ENCODE measurements around the gene VCX2.
"Not testable (repeated sequence)": the region's sequence is repeated elsewhere in the genome, so short reads cannot be mapped to it uniquely, and the experiment has no call there.

The VCX2 gene

DNA sequence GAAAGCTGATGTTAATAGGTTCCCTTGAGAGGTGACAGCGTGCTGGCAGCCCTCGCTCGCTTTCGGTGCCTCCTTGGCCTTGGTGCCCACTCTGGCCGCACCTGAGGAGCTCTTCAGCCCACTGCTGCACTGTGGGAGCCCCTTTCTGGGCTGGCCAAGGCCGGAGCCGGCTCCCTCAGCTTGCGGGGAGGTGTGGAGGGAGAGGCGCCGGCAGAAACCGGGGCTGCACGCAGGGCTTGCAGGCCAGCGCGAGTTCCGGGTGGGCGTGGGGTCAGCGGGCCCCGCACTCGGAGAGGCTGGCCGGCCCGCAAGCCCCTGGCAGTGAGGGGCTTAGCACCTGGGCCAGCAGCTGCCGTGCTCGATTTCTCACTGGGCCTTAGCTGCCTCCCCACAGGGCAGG is 49.7 kb downstream of the VCX2 start:
- not testable (repeated sequence) for DNase-seq
